22Rv1 (cell line): ENCODE results near the gene SDK1.

Experiments
- H3K27ac ChIP-seq: fragments of 450-650 bp; 2 replicates; pipeline ENCODE4 v1.5.1; 2017
- ZFX ChIP-seq: fragments of 450-650 bp; IDR thresholded peaks from 2 replicates; pipeline ENCODE4 v1.6.1; 2017; ENCODE audit warnings: antibody characterized with exemption, borderline replicate concordance
- TF ChIP-seq, protein P1 (sequence below): fragments of 450-650 bp; IDR thresholded peaks from 2 replicates; pipeline ENCODE4 v1.5.1; 2017; ENCODE audit warnings: mild to moderate bottlenecking

The SDK1 gene

DNA sequence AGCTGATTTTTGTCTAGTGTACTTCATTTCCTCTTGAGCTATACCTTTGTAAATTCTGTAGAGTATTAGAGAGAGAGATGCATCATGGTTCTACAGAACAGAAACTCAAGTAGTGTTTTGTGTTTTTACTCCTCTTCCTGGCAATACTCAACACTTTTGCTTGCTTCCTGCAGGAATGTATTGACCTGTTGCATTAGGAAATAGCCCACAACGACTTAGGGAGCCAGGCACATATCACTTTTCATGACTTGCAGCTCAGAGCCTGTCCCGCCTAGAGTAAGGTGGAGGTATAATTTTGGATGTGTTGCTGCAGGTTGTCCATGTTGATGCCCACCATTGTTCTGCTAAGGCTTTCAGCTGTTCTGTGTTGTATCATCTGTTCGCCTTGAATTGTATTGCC lies 216.3 kb downstream of the SDK1 start:
- TF ChIP-seq ZFX, result no peak
- TF ChIP-seq, protein P1, sequence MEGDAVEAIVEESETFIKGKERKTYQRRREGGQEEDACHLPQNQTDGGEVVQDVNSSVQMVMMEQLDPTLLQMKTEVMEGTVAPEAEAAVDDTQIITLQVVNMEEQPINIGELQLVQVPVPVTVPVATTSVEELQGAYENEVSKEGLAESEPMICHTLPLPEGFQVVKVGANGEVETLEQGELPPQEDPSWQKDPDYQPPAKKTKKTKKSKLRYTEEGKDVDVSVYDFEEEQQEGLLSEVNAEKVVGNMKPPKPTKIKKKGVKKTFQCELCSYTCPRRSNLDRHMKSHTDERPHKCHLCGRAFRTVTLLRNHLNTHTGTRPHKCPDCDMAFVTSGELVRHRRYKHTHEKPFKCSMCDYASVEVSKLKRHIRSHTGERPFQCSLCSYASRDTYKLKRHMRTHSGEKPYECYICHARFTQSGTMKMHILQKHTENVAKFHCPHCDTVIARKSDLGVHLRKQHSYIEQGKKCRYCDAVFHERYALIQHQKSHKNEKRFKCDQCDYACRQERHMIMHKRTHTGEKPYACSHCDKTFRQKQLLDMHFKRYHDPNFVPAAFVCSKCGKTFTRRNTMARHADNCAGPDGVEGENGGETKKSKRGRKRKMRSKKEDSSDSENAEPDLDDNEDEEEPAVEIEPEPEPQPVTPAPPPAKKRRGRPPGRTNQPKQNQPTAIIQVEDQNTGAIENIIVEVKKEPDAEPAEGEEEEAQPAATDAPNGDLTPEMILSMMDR, result no peak
- no peak overlapping the region for H3K27ac ChIP-seq

DNA sequence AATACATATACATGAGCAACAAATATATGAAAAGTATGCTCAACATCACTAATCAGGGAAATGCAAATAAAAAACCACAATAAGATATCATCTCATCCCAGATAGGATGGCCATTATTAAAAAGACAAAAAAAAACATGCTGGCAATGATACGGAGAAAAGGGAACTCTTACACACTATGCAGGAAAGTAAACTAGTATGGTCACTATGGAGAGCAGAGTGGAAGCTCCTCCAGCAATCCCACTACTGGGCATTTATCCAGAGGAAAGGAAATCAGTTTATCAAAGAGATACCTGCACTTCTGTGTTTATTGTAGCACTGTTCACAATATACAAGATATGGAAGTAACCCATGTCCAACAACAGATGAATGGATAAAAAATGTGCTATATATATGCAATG lies 217.5 kb downstream of the SDK1 start:
- no peak for TF ChIP-seq ZFX
- TF ChIP-seq, protein P1, result no peak
- H3K27ac ChIP-seq, result no peak overlapping the region

GRCh38 chr7:3520206-3520605 lies 219.2 kb downstream of the SDK1 start:
- no peak overlapping the region for H3K27ac ChIP-seq
- TF ChIP-seq, protein P1, result no peak
- TF ChIP-seq ZFX, result no peak

DNA sequence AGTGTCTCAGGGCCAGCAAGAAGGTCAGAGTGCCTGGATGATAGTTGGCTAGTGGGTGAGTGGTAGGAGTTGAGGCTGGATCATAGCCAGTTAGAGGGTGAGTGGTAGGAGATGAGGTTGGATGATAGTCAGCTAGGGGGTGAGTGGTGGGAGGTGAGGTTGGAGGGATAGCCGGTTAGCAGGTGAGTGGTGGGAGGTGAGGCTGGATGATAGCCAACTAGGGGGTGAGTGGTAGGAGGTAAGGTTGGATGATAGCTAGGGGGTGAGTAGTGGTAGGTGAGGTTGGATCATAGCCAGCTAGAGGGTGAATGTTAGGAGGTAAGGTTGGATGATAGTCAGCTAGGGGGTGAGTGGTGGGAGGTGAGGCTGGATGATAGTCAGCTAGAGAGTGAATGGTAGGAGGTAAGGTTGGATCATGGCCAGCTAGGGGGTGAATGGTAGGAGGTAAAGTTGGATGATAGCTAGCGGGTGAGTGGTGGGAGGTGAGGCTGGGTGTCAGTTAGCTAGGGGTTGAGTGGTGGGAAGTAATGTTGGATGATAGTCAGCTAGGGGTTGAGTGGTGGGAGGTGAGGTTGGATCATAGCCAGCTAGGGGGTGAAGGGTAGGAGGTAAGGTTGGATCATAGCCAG lies 226.6 kb downstream of the SDK1 start:
- TF ChIP-seq, protein P1, result no peak
- no peak for TF ChIP-seq ZFX
- H3K27ac ChIP-seq, result no peak overlapping the region

GRCh38 chr7:3533040-3533439 lies 232.0 kb downstream of the SDK1 start:
- H3K27ac ChIP-seq, result no peak overlapping the region
- no peak for TF ChIP-seq ZFX
- TF ChIP-seq, protein P1, result no peak

DNA sequence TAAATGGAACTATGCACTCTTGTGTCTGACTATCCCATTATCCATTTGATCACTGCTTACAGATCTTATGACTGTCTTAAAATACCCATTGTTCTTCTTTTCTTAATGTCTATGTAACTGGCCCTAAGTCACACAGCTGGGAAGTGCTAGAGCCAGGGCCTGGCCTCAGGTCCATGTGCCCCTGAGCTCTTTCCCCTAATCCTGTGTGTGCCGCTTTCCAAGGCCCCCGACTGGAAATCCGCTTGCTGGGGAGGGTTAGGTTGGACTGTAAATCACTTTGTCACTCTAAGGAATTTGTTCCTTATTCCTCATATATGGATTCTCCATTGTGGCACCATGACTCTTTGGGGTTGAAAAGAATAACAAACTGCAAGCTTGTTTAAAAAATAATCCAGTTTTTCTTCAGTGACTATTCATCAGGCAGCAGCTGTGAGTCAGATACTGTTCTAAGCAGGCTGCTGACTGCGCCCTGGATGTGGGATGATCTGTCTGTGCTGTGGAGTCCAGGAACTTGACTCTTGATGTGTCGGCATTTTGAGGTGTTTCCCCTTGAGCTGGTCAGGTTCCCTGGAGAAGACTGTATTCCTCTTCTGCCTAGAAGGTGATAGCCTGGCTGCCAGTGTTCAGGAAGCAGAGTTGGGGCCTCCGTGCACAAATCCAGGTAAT lies 236.3 kb downstream of the SDK1 start:
- no peak overlapping the region for H3K27ac ChIP-seq
- no peak for TF ChIP-seq ZFX
- TF ChIP-seq, protein P1, result no peak

GRCh38 chr7:3538041-3538440 lies 237.0 kb downstream of the SDK1 start:
- TF ChIP-seq, protein P1, result no peak
- no peak for TF ChIP-seq ZFX
- no peak overlapping the region for H3K27ac ChIP-seq
